Measurements from ENCODE around the gene SLC4A7. TPM values are rescaled to one million over a fixed set of nuclear protein-coding genes. Genes with fewer than 3 reads are reported as not detected.
"Not testable (repeated sequence)": the region's sequence is repeated elsewhere in the genome, so short reads cannot be mapped to it uniquely, and the experiment has no call there.

SLC4A7 gene
- total RNA-seq, 1 donor: 165 TPM

GRCh38 chr3:27449530-27450150, 34.5 kb downstream of the SLC4A7 start:
- H3K4me3 ChIP-seq (ENCODE audit: low read depth, low read length): no peak overlapping the region
- no peak for DNase-seq (ENCODE audit: low read depth)
- TF ChIP-seq CTCF (IDR thresholded peaks at IDR 0.05; ENCODE audit: insufficient read depth, low read length): no peak

- not testable (repeated sequence) for DNase-seq (ENCODE audit: low read depth); H3K4me3 ChIP-seq (ENCODE audit: low read depth, low read length)
Observed at GRCh38 chr3:27442995-27443394, 41.2 kb downstream of the SLC4A7 start.

GRCh38 chr3:27438352-27438751, 45.8 kb downstream of the SLC4A7 start:
- DNase-seq (ENCODE audit: low read depth); H3K4me3 ChIP-seq (ENCODE audit: low read depth, low read length): not testable (repeated sequence)

GRCh38 chr3:27431116-27431515, 53.1 kb downstream of the SLC4A7 start:
- no peak overlapping the region for H3K4me3 ChIP-seq (ENCODE audit: low read depth, low read length)
- peak; percentile 98 for DNase-seq (ENCODE audit: low read depth)
- TF ChIP-seq CTCF (IDR thresholded peaks at IDR 0.05; ENCODE audit: insufficient read depth, low read length): no peak

- no peak for DNase-seq (ENCODE audit: low read depth)
- H3K4me3 ChIP-seq (ENCODE audit: low read depth, low read length): no peak overlapping the region
- no peak for TF ChIP-seq CTCF (IDR thresholded peaks at IDR 0.05; ENCODE audit: insufficient read depth, low read length)
Observed at GRCh38 chr3:27429909-27430308, 54.3 kb downstream of the SLC4A7 start.

- DNase-seq (ENCODE audit: low read depth): peak; percentile 21
Observed at GRCh38 chr3:27428446-27428845, 55.7 kb downstream of the SLC4A7 start.

GRCh38 chr3:27426926-27427325, 57.3 kb downstream of the SLC4A7 start:
- TF ChIP-seq CTCF (IDR thresholded peaks at IDR 0.05; ENCODE audit: insufficient read depth, low read length): no peak
- H3K4me3 ChIP-seq (ENCODE audit: low read depth, low read length): no peak overlapping the region
- DNase-seq (ENCODE audit: low read depth): no peak

More at GRCh38 chr3:27428446-27428845, 55.7 kb downstream of the SLC4A7 start:
- H3K4me3 ChIP-seq (ENCODE audit: low read depth, low read length): no peak overlapping the region
- TF ChIP-seq CTCF (IDR thresholded peaks at IDR 0.05; ENCODE audit: insufficient read depth, low read length): no peak

- H3K4me3 ChIP-seq (ENCODE audit: low read depth, low read length): no peak overlapping the region
- no peak for TF ChIP-seq CTCF (IDR thresholded peaks at IDR 0.05; ENCODE audit: insufficient read depth, low read length)
Observed at GRCh38 chr3:27425896-27426565, 58.2 kb downstream of the SLC4A7 start.

GRCh38 chr3:27424812-27425521, 59.2 kb downstream of the SLC4A7 start:
- not testable (repeated sequence) for H3K4me3 ChIP-seq (ENCODE audit: low read depth, low read length); DNase-seq (ENCODE audit: low read depth)

More at GRCh38 chr3:27425896-27426565, 58.2 kb downstream of the SLC4A7 start:
- no peak for DNase-seq (ENCODE audit: low read depth)

Data from fibroblast of the aortic adventitia (primary cell).